GM12892 (cell line): ENCODE measurements around the gene HSF2.

Source experiments
- DNase-seq: peaks from one replicate; pipeline ENCODE4 v3.0.0; 2011; ENCODE audit not compliant: insufficient read length
- FAIRE-seq: peaks from 2 replicates; lab custom pipeline; 2011; peaks lifted over from hg19 to GRCh38; lab: Jason Lieb, UNC
- POLR2A ChIP-seq: IDR thresholded peaks from 2 replicates; pipeline ENCODE4 v1.6.1; 2011; ENCODE audit warnings: low read depth, low read length, control low read depth
- POLR2AphosphoS5 ChIP-seq: IDR thresholded peaks from 2 replicates; pipeline ENCODE4 v1.6.1; 2011; ENCODE audit warnings: low read depth, low read length, control low read depth
- TAF1 ChIP-seq: IDR thresholded peaks from 2 replicates; pipeline ENCODE4 v1.6.1; 2011; ENCODE audit warnings: low read depth, mild to moderate bottlenecking, control low read depth, low read length, borderline replicate concordance

HSF2 gene

DNA sequence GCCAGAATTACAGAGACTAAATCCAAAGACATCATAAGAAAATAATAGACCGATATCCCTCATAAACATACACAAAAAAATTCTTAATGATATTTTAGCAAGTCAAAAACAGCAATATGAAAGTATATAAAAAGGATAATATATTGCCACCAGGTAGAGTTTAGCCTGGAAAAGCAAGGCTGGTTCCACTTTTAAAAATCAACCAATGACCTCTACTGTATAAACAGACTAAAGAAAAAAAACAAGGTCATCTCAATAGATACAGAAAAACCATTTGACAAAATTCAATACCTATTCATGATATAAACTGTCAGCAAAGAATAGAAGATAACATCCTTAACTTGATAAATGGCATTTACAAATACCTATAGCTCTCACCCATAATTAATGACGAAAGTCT lies 62.4 kb downstream of the HSF2 start:
- FAIRE-seq: no peak
- no peak for TF ChIP-seq POLR2A
- TF ChIP-seq TAF1: no peak
- no peak for TF ChIP-seq POLR2AphosphoS5
- no peak for DNase-seq

DNA sequence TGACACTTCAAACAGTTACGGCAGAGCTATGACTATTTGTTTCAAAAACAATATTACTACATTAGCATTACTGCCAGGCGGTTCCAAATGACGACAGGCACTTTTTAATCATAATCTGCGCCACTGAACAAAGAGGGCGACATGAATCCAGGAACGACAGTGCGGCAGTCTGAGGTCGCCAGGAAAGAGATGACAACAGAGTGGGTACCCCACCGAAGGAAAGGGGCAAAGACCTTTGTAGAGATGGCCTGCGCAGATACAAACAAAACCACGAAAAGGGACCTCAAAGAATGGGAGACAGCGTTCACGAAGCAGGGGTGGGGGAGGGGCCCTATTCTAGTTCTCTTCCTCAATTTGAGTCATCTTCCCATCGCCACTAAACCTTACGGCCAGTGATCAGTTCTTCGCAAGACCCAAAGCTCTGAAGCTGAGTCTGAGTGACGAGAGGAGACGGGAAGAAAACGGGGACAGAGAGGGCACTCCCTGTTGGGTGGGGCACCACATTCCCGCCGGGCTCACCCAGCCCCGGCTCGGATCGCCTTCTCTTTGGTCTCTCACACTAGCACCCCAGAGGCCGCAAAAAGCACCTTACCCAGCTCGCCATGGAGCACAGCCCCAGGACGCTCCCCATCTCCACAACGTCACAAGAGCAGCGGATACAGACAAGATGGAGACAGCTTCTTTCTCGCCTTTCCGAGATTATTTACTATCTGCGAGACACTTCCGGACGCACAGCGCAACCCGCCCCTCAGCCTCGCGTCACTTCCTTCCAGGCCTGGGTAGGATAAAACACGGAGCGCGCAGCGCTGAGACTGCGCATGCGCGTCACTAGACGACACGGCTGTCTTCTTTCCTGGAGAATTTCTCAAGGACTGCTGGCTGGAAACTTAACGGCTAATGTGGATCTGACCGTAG lies 71.9 kb downstream of the HSF2 start, which contains the start of gene SERINC1:
TSS of gene SERINC1 (minus strand) at position 701 of the 915 bp plus-strand sequence. CDS start at position 631, 70 bp downstream.
- FAIRE-seq: peak; percentile 100
- TF ChIP-seq TAF1 (peak; percentile 71; the same call in 1 of the 2 replicates), POLR2AphosphoS5 (peak; percentile 93), POLR2A (peak; percentile 88)

DNA sequence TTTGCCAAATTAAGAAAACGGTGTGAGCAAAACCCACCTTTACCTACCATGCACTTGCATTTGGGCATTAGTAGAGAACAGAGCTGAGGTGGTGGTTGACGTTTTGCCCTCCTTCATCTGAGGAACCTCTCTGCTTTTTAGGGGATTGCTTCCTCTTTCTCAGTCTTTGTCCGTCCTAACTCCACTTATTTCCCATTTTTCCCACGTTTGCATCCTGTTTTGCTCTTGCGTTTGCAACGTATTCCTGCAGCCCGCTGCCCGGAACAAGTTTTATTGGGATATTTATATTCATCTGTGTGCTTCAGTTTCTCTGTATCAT lies 72.5 kb downstream of the HSF2 start:
- DNase-seq (no peak), FAIRE-seq (no peak)
- no peak for TF ChIP-seq TAF1
- no peak for TF ChIP-seq POLR2AphosphoS5
- no peak for TF ChIP-seq POLR2A

More for the DNA sequence above, 71.9 kb downstream of the HSF2 start, which contains the start of gene SERINC1:
- peak; percentile 53 for DNase-seq

DNA sequence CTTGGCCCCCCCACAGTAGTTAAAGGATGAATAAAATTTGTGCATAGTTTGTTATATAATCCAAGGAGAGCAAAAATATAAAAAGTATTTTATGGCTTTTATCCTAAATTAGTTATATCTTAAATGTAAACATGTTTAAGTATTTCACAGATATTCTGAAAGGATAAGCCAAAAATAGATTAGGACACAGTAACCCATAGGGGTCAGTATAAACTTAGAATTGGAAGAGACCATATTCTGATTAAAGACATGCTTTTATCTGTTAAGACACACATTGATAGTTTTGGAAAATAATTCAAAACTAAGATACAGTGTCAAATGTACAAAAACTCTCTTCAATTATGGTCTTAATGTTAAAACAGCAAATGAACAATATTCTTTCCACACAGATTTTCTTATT lies 76.7 kb downstream of the HSF2 start:
- FAIRE-seq (no peak), DNase-seq (no peak)
- TF ChIP-seq POLR2AphosphoS5 (no peak), TAF1 (no peak), POLR2A (no peak)

DNA sequence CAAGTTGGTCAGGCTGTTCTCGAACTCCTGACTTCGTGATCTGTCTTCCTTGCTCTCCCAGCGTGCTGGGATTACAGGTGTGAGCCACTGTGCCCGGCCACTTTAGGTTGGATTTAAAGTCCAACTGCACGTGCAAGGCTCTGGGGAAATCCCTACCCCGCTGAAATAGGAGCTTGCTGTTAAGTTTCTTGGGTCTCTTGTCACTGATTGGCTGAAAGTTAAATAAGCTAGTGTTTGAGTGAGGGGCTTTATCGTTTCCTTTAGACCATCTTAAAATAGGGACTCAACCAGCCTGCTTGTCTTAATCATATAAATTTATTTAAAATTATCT lies 83.3 kb downstream of the HSF2 start:
- DNase-seq (no peak), FAIRE-seq (no peak)
- TF ChIP-seq POLR2A: no peak
- no peak for TF ChIP-seq POLR2AphosphoS5
- TF ChIP-seq TAF1: no peak
